Stimulated activated CD8-positive, alpha-beta memory T cell treated with anti-CD3 and anti-CD28 coated beads, Interleukin-15, amount 100 ng/mL, for 24 hours (primary cell): ENCODE results near the gene STRA8.

ENCODE experiments used
- DNase-seq: peaks from one replicate; pipeline ENCODE4 v3.0.0-alpha.2; 2020; ENCODE audit warnings: low read depth

STRA8 gene

DNA sequence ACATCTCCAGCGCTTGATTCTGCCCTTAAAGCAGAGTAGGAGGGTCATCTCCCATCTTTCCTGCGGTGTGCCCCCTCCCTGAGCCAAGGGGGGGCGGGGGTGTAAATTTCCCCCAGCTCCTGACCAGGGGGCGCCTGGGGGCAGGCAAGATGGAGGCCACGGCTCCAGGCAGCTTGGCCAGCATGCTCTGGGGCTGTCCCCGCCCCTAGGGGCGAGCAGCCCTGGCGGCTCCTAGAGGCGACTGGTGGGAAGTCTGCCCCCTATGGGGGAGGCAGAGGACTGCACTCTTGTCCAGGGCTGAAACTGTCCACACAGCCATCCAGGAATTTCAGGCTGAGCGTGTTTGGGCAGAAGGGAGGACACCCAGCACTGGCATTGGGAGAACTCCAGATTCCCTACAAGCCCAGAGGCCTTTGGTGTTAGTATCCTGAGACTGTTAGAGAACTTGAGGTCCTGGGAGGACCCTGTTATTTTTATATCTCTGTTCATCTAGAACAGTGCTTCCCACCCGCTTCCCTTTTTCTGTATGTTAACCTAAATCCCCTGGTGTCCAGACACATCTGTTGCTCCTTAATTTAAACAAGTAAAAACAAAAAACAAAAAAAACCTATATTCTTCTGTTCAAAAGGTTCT lies 4.6 kb downstream of the STRA8 start:
- no peak for DNase-seq

DNA sequence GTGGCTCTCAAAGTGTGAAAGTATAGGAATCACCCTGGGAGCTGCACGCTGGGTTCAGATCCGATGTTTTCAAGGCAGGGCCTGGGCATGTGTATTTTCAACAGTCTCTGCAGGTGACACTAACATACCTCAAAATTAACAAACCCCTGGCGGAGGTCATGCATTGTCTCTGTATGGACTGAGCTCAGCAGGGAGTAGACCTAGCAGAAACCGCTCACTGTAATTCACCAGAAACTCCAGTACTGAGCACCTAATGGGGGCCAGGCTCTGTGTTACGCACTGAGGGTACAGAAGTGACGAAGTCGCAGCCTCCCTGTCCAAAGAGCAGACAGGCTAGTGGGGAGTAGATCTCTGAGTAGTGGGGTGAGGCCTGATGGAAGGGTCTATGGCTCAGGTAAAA lies 5.6 kb downstream of the STRA8 start:
- no peak for DNase-seq

DNA sequence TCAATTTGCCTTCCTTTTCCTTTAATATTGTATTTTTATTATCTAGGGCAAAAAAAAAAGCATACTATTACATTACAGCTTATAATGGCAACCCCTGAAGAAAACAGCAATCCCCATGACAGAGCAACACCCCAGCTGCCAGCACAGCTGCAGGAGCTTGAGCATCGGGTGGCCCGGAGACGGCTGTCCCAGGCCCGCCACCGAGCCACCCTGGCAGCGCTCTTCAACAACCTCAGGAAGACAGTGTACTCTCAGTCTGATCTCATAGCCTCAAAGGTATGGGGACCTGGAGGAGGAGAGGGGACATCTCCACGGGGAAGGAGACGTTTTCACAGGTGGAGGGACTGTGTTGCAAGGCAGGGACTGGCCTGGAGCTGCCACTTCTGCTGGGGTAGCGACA lies 6.8 kb downstream of the STRA8 start:
- DNase-seq: no peak

DNA sequence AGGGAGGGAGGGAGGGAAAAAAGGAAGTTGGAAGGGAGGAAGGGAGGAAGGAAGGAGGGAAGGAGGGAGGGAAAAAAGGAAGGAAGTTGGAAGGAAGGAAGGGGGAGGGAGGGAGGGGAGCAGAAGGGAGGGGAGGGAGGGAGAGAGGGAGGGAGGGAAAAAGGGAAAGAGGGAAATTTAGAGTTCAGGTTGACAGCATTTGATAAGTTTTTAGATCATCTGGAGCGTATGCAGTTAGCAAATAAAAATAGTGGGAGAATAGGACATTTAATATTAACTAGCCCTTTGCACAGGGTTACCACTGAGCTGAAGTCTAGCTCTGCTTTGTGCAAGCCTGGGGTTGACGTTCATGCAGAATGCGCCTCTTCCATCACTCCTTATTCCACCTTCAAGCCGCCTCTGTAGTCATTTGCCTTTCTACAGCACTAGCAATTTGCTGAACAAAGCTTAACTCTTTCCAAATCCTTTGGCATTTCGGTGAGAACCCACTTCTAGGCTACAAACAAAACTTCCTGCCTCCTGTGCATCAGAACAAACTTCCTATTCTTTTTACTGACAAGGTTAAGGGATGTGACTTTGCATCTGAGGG lies 8.6 kb downstream of the STRA8 start:
- no peak for DNase-seq

DNA sequence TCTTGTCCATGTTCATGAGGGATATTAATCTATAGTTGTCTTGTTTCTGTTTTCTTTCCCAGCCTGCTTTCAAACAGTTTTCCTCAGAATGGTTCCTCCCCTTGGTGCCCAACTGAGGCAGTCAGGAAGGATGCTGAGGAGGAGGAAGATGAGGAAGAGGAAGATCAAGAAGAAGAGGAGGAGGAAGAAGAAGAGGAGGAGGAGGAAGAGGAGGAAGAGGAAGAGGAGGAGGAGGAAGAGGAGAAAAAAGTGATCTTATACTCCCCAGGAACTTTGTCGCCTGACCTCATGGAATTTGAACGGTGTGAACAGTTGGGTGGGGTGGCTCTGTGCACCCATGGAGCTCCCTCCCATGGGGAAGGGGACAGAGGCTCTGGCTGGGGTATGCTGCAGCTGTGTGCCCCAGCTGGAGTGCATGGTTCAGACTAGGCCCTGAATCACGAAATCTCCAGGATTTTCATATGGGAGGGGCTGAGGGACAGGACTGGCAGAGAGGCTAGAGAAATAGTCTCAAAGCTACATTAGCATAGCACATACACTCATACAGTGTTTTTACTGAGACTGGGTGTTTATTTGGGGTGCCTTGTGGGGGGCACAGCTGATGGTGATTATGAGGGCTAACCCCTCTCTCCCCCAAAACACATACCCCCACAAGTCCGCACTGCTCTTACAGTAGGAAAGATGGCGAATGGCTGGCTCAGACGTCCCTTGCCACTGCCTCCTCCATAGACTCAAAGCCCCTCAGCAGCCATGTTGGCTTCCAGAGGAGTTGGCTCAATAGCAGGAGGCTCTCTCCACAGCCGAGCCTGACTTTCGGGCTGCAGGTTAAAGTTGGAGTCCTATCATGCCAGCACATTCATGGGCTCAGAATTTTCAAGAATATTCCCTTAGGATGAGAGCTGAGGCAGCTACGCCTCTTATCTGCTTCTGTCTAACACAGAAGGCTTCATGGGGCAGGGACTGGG lies 11.9 kb downstream of the STRA8 start:
- no peak for DNase-seq

DNA sequence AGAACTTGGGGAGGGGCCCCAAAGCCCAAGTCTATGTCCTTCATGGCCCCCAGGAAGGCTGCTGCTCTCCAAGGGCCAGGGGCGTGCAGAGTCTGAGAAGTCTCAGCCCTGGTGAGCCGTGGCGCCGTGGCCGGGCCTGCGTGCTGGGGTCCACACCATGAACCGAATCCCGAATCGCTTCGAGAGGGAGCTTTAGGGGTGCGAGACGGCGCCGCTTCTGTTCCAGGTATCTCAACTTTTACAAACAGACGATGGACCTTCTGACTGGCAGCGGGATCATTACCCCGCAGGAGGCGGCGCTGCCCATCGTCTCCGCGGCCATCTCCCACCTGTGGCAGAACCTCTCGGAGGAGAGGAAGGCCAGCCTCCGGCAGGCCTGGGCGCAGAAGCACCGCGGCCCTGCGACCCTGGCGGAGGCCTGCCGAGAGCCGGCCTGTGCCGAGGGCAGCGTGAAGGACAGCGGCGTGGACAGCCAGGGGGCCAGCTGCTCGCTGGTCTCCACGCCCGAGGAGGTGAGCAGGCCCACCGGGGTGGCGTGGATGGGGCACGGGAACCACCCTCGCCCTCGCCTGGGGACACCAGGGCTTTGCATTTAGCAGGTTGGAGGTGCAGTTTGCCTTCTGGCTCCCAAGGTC lies 12.7 kb downstream of the STRA8 start:
- no peak for DNase-seq

DNA sequence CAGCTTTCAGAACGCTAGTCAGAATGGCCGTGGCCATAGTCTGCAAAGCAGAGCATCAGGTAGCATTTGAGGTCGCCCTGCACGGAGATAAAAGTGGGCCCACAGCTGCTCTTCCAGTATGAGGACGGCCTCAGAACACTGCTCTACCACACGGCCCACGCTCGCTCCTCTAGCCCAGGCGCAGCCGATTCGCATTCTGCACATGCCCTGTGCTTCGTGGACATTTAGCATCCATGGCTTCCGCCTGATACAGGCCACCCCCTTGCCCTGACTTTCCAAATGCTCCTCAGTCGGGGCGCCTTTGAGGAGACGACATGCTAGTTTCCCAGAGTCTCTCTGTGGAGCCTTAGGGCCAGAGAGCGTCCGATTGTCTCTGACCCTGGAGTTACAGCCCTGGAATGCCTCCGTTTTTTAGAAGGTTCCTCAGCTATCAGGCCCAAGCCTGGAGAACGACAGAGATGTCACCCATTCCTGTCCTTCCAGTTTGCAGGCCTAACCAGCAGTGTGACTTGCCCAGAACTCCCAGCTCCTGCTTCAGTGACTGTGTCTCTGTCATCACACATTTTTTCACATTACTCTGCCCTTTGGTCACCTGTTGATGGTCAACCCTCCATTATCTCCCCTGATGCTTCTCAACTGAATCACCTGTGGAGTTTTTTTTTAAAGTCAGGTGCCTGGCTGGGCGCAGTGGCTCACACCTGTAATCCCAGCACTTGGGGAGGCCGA lies 14.3 kb downstream of the STRA8 start:
- no peak for DNase-seq

DNA sequence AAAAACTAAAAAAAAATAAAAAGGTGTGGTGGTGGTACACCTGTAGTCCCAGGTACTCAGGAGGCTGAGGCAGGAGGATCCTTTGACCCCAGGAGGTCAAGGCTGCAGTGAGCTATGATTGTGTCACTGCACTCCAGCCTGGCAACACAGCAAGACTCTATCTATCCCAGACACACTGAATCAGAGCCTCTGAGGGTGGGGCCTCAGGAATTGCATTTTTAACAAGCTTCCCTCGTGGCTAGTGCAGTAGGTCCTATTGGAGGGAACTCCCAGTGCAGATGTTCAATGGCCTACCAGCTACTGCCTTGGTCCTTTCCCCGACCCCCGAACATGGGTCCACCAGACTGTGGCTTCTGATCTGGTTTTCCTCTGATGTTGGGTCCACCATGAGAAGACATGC lies 14.9 kb downstream of the STRA8 start:
- no peak for DNase-seq

DNA sequence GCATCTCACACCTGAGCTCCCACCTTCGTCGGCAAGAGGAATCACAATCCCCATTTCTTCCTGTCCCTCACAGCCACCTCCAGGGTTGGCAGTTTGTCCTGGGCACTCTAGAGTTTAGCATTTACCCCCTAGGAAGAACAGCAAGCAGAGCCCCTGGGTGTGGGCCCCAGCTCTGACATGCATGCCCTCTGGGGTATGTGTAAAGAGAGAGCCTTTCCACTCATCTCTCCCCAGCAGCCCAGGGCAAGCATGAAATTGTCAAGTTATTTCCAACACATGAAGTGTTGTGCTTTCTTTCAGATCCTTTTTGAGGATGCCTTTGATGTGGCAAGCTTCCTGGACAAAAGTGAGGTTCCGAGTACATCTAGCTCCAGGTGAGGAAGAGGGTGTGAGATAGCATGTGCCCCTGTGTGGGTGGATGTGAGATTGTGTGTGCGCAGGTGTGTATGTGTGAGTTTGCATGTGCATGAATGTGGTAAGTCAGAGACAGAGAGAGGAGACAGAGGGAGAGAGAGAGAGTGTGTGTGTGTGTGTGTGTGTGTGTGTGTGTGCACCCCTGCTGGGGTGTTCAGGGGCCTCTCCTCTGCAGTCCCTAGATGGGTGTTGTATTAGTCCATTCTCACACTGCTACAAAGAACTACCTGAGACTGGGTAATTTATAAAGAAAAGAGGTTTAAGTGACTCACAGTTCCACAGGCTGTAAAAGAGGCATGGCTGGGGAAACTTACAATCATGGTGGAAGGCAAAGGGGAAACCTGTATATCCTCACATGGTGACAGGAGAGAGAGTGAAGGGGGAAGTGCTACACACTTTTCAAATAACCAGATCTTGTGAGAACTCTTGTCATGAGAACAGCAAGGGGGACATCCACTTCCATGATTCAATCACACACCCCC lies 18.1 kb downstream of the STRA8 start:
- DNase-seq: no peak

DNA sequence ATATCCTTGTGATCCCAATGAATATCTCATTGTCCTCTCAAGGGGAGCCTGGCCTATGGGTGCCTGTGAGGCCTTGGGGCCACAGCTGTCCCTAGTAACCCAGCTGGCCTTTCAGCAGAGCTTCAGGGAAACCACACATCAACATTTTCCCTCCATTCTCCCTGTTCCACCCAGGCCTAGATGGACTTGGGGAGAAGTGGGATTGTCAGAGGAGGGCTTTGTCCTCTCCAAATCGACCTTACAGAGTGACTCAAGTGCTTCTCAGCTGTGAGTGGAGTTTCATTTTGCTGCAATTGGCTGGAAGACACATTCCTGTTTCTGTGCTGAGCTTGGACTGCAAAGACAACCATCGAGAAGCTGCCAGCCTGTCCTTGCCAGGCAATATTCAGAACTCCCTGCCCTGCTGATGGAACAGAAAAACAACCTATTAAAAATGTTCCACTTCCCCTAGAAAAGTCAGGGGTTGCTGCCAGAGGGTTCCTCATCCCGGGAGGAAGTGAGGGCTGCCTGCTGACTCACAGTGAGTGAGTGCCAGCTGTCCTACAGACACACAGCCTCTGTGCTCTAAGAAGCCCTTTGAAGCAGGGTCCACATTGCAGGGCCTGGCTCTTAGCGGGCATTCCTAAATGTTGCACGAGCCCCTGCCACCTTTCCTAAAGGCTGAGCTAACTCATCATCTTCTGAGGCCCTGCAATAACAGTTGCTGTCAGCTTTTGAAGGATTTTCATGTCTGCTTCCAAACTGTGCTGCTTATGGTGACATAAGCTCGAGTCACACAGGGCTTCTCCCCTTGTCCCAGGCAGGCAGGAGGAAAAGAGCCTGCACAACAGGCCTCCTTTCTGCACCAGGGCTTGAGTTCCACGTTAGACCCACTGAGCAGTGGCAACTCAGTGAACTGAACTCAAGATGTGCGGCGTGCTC lies 20.5 kb downstream of the STRA8 start:
- no peak for DNase-seq

DNA sequence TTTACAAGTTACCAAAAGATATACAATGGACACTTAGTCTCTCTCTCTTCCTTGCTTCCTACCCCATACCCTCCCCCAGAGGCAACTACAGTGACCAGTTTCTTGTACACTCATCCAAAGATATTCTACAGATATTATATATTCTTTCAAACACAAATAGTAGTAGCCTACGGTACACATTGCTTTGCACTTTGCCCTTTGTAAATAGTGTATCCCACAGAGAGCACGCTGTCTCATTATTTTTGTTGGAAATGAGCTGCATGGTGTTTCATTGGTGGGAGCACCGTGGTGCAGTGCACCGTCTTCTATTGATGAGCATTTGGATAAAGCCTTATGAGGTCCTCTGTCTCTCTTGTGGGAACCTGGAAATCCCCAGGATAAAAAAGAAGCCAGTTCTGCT lies 24.2 kb downstream of the STRA8 start:
- no peak for DNase-seq

DNA sequence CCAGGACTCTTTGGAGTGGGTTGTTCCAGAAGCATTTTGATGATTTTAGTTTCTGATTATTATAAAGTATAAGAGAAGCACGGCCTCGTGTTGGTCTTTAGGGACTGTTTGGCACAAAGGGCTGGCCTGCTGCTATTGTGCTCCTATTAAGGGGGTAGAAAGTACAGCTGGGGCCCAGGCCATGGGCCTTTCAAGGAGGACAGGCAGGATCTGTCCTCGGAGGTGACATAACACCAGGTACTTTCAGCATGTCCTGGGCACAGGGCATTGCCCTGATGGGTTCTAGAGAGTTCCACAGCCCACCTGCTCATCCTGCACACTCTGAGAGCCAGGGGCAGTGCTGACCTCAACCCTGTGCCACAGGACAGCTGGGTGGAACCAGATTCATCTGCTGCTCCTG lies 24.9 kb downstream of the STRA8 start:
- no peak for DNase-seq

DNA sequence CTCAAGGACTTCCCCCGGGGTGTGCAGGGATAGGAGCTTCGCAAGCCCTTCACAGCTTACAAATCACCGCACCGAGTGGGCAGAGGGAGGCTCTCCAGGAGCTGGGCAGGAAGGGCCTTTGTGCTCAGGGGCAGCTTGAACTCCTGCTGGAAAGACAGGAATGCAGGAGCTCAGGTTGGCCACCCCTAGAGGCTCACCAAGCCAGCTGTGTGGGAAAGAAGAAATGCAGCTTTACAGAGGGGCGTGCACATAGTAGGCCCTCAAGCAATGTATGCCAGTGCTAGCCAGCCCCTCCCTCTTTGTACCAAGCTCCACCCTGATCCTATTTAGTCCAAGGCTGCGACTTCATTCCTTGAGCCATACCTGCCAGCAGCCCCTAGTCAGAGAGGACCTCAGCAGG lies 26.1 kb downstream of the STRA8 start:
- no peak for DNase-seq

DNA sequence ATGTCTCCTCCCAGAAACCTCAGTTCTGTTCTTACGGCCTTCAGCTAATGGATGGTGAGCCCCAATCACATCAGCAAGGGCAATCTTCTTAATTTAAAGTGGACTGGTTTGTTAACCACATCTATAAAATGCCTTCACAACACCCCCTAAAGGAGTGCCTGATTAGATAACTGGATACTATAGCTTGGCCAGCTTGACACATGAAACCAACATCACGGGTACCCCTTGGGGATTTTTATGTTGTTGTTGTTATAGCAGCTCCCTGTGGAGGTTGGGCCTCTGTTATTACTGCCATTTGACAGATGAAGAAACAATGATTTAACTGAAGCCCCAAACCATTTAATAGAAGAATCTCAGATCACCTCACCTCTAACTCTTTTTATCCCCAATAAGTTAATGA lies 26.8 kb downstream of the STRA8 start:
- DNase-seq: no peak

DNA sequence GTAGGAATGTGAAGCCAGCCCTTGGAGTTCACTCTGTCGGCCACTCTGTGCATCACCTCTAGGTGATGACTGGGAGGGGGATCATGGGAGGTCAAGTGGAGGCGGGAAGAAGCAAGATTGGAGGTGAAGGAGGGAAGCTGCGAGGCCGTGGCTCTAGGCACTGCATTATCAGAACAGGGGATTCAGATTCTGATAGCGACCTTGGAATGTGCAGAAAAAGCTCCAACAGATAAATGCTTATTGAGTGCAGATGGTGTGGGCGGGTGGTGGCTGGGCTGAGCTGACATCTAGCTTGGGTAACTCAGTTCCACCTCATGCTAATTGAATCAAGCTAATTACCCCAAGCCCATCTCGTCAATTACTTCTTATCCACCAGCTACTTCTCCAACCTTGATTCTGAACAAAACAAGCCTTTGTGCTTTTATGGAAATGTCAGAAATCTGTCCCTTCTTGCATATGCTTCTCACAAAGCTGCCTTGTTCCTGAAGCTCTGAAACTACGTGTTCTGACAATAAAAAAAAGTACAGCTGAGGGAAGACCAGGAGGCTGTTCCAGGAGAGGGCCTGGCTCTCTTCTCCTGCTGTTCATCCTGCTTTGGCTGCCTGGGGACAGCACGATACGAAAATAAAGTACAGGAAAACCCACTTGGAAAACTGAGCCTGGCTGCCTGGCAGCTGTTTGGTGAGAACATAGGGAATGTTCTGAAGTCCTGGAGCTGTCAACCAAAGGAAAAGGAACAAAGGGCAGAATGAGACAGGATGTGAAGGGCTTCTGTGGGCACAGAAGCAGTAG lies 27.5 kb downstream of the STRA8 start:
- DNase-seq: no peak

DNA sequence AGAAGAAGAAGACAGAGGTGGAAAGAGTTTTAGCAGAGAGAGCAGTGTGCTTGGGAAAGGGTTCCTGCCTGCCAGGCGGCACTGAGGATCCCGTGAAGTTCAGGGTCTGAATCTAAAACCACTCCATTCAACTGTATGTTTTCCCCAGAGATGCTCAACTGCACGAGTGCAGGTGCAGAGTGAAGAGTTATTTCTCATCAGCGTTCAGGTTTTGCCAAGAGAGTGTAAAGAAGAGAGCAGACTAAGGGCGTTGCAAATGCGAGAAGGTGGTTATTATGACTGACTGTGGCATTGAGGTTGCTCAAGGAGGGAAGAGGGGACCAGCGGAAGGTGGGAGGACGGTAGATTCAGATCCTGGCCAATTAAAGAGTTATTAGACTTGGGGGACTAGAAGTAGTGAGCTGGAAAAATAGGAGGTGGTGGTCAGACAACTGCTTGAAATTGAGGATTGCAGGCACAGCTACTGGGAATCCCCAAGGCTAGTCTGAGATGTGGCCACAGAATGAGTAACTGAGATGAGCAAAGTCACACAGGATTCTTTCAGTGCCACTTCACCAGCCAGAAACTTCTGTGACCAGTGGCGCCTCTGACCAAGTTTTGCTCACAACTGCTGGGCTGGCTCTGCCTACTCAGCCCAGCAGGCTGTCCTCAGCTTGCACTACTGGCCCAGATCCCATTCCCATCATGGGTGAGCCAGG lies 29.1 kb downstream of the STRA8 start:
- DNase-seq: no peak

DNA sequence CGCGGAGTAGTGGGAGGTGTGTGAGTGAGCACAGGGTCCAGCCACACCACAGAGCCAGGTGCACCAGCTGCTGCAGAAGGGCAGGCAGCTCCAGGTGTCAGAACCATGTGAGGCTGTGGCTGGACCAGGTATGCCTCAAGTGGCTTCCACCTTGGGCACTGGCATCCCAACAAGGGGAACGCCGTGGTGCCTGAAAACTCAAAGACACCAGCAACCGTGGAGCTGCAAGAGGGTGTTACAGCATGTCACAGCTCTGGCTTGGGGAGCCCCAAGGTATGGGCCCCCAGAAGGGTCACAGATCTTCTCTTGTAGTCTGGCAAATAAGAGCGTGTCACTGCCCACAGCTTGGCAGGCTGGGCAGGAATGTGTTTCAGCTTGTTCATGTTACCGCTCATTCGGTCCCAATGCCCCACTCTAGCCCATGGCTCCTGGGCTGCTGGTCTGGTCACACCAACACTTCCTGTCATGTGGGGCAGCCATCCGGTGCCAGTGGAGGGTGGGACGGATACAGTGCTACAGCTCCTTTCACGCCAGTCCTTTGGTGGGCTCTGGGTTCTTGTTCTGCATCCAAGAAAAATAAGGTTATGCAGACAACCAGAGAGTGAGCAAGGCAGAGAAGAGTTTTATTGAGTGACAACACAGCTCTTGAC lies 29.8 kb downstream of the STRA8 start:
- no peak for DNase-seq

DNA sequence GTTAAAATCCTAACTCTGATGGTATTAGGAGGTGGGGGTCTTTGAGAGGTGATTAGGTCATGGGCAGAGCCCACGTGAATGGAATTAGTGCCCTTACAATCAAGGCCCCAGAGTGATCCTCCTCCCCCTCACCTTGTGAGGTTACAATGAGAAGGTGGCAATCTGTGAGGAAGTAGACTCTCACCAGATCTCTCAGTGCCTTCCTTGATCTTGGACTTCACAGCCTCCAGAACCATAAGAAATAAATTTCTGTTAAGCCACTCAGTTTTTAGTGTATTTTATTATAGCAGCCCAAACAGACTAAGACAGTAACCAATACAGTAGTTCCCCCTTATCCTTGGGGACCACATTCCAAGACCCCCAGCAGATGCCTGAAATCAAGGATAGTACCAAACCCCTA lies 32.0 kb downstream of the STRA8 start:
- no peak for DNase-seq
